Body of pancreas (tissue), 4 donors: ENCODE results near the gene HSPA1B.

ENCODE experiments used
- CTCF ChIP-seq, 7 experiments: fragments of 450-650 bp in 4 of 7; fragments of 200-600 bp in 3 of 7; sonication (generic) in 3 of 7; IDR thresholded peaks; one replicate each; pipeline ENCODE4 v1.5.1; 2016 to 2019; ENCODE audit warnings: antibody characterized with exemption in 7 of 7
- POLR2A ChIP-seq, 3 donors: fragments of 450-650 bp; IDR thresholded peaks; one replicate each; pipeline ENCODE4 v1.6.1; 2016; ENCODE audit warnings: antibody characterized with exemption in 3 of 3, mild to moderate bottlenecking in 2 of 3

DNA sequence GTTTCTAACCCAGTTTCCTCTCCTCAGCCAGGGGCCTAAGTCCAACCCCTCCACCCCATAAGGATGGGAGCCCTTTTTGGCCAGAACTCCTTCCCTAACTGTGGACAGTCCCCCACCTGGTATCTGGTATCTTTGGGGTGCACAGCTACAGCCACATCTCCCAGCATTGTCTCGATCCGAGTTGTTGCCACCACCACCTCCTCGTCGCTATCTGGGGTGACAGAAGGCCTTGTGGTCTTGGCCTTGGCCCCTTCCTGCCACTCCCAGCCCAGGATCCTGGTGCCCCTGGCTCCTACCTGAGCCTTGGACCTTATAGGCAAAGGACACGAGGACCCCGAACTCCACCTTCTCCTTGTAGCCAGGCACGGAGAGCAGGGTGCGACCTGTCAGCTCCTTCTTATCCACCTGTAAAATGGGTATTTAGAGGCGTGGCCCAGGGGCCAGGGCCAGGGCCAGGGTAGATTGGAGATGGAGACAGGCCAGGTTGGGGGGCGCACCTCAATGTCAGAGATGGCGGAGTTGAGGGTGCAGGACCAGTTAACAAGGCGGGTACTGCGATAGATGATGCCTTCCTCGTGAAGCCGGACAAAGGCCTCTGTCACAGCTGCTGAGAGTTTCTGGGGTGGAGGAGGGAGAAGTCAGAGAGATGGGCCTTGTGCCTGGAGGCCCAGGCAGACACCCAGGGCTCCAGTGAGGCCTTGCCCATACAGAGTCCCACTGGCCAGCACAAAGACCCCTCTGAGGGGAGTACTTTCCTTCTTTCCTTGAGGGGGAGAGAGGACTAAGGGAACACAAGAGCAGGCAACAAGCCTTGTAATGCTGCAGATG lies 43.2 kb upstream of the HSPA1B start:
- TF ChIP-seq CTCF (IDR thresholded peaks at IDR 0.05): no peak
- no peak for TF ChIP-seq POLR2A (IDR thresholded peaks at IDR 0.05)
